NOMO-1 treated with DMSO at 0.1 percent for 48 hours (cell line): ENCODE measurements around the gene ASB18.

Source experiments
- DNase-seq: peaks from one replicate; lab custom pipeline; 2025; ENCODE audit not compliant: unreplicated experiment; lab: John Stamatoyannopoulos, UW

ASB18 gene

GRCh38 chr2:236244256-236244655, 19.9 kb downstream of the ASB18 start:
- DNase-seq: no peak

GRCh38 chr2:236242057-236242495, 22.1 kb downstream of the ASB18 start:
- DNase-seq: no peak

GRCh38 chr2:236241181-236242056, 22.8 kb downstream of the ASB18 start:
- DNase-seq: no peak

- no peak for DNase-seq
Observed at GRCh38 chr2:236240228-236240990, 23.8 kb downstream of the ASB18 start.

GRCh38 chr2:236239276-236240065, 24.7 kb downstream of the ASB18 start:
- DNase-seq: no peak

- no peak for DNase-seq
Observed at GRCh38 chr2:236238751-236239150, 25.5 kb downstream of the ASB18 start.

GRCh38 chr2:236237468-236238190, 26.6 kb downstream of the ASB18 start:
- no peak for DNase-seq

GRCh38 chr2:236236559-236237452, 27.4 kb downstream of the ASB18 start:
- no peak for DNase-seq

- no peak for DNase-seq
Observed at GRCh38 chr2:236229186-236229585, 35.0 kb downstream of the ASB18 start.

GRCh38 chr2:236223675-236224074, 40.5 kb downstream of the ASB18 start:
- DNase-seq: no peak

GRCh38 chr2:236221798-236222197, 42.4 kb downstream of the ASB18 start:
- DNase-seq: no peak

GRCh38 chr2:236219411-236219810, 44.8 kb downstream of the ASB18 start:
- DNase-seq: no peak

GRCh38 chr2:236217926-236218325, 46.3 kb downstream of the ASB18 start:
- no peak for DNase-seq

- no peak for DNase-seq
Observed at GRCh38 chr2:236216711-236217110, 47.5 kb downstream of the ASB18 start.

- no peak for DNase-seq
Observed at GRCh38 chr2:236215761-236216333, 48.4 kb downstream of the ASB18 start.

GRCh38 chr2:236215196-236215595, 49.0 kb downstream of the ASB18 start:
- DNase-seq: no peak

GRCh38 chr2:236214376-236214995, 49.7 kb downstream of the ASB18 start:
- no peak for DNase-seq

- no peak for DNase-seq
Observed at GRCh38 chr2:236211296-236211695, 52.9 kb downstream of the ASB18 start.

GRCh38 chr2:236210536-236210935, 53.7 kb downstream of the ASB18 start:
- no peak for DNase-seq
